ENCODE measurements around the gene SHISAL1.

DNA sequence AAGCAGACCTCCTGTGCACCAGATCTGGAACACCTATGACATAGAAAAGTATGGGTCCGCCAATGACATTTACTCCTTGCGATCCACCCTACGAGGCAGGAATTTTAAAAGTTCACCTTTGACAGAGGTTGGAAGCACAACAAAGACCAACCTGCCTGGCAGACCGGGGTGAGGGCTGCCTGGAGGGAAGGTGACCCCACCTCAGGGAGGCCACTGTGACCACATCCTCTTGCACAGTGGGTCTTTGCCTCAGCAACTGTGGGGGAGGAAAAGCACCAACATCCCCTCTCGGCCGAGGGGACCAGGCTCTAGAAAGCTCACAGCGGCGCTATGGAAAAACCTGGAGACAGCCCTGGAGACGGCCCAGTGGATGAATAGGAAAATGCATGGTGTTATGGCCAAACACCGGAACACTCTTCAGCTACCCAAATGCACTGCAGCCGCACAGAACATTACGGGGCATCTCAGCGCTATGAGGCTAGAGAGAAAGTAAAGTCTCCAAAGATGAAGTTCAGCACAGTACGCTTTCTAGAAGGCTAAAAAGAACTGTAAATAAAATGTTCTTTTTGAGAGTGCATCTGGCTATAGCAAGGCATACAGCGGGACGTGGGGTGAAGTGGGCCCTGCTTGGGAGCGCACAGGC lies 1.8 kb upstream of the SHISAL1 start:
- TF ChIP-seq, protein P1, sequence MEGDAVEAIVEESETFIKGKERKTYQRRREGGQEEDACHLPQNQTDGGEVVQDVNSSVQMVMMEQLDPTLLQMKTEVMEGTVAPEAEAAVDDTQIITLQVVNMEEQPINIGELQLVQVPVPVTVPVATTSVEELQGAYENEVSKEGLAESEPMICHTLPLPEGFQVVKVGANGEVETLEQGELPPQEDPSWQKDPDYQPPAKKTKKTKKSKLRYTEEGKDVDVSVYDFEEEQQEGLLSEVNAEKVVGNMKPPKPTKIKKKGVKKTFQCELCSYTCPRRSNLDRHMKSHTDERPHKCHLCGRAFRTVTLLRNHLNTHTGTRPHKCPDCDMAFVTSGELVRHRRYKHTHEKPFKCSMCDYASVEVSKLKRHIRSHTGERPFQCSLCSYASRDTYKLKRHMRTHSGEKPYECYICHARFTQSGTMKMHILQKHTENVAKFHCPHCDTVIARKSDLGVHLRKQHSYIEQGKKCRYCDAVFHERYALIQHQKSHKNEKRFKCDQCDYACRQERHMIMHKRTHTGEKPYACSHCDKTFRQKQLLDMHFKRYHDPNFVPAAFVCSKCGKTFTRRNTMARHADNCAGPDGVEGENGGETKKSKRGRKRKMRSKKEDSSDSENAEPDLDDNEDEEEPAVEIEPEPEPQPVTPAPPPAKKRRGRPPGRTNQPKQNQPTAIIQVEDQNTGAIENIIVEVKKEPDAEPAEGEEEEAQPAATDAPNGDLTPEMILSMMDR (IDR thresholded peaks at IDR 0.05) = no peak
- TF ChIP-seq ZFX (IDR thresholded peaks at IDR 0.05; ENCODE audit: borderline replicate concordance) = no peak

All from 22Rv1 (cell line).